ENCODE measurements around the gene SMC6. TPM values are rescaled to one million over a fixed set of nuclear protein-coding genes. Genes with fewer than 3 reads are reported as not detected.

Gene SMC6
- total and polyA plus RNA-seq, 2 experiments from 2014 or later, result 53.4 to 59.8 TPM

DNA sequence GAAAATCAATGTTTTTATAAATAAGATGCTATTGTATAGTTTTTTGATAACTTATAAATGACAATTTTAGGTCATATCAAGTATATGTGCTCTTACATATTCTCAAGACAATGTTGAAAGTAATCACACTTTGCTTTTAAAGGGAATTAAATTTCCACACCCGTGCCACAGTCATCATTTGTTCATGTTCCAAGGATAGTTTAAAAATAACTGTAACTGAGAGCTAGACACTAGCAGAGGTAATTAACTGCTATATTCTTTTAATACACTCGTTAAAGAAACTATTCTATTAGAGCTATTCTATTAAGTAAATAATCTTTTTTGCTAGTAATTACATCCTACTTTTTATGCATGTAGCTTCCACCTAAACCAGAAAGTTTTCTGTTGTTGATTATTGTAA is 18.3 kb upstream of the SMC6 start:
- Histone ChIP-seq H3F3A (replicated peaks; ENCODE audit: low read depth) (0 out of 2 replicates have a peak, but pooled peaks cover 3% of the 10 kb centered on the region), H3K4me1 (ENCODE audit: insufficient read depth) (no peaks in the 10 kb centered on the region), H4K20me1 (replicated peaks; ENCODE audit: insufficient read depth) (no peaks in the 10 kb centered on the region; the same call in 1 of the 2 replicates), H3K36me3 (ENCODE audit: insufficient read depth) (peaks cover 33% of the 10 kb centered on the region), H3K9me2 (ENCODE audit: insufficient read depth) (no peaks in the 10 kb centered on the region), H3K4me2 (no peak overlapping the region), H3K27ac (ENCODE audit: low read depth) (no peak overlapping the region), H2AFZ (no peak overlapping the region), H3K79me2 (replicated peaks; ENCODE audit: insufficient read depth) (no peaks in the 10 kb centered on the region), H3K4me3 (no peak overlapping the region), H3K27me3 (ENCODE audit: insufficient read depth) (no peaks in the 10 kb centered on the region)
- H3K4me3 Mint-ChIP-seq, result no peak overlapping the region
- H3K9me3 Mint-ChIP-seq, result no peaks in the 10 kb centered on the region
- ATAC-seq, result no peak
- no peak for DNase-seq (ENCODE audit: low spot score)
- peaks cover 35% of the 10 kb centered on the region; the same call in 2 of the 3 replicates for H3K36me3 Mint-ChIP-seq (ENCODE audit: low read depth)
- no peaks in the 10 kb centered on the region for H3K4me1 Mint-ChIP-seq
- TF ChIP-seq ZNF331 (CRISPR knock-in tag; IDR thresholded peaks at IDR 0.05; ENCODE audit: low read depth) (no peak), STAT1 (IDR thresholded peaks at IDR 0.05; ENCODE audit: unreplicated experiment) (no peak), POLR2AphosphoS5 (IDR thresholded peaks at IDR 0.05; ENCODE audit: low read depth) (no peak)
- H3K27me3 Mint-ChIP-seq (ENCODE audit: insufficient read depth, low read depth, poor library complexity), result no peaks in the 10 kb centered on the region
- H3K27ac Mint-ChIP-seq, result no peak overlapping the region

- no peak overlapping the region for H3K4me2 ChIP-seq
- H4K20me1 ChIP-seq (replicated peaks; ENCODE audit: insufficient read depth), result peaks cover 2% of the 10 kb centered on the region; the same call in 1 of the 2 replicates
- no peaks in the 10 kb centered on the region for H3K9me2 ChIP-seq (ENCODE audit: insufficient read depth)
- Mint-ChIP-seq H3K27me3 (ENCODE audit: insufficient read depth, low read depth, poor library complexity) (no peaks in the 10 kb centered on the region), H3K9me3 (no peaks in the 10 kb centered on the region), H3K36me3 (ENCODE audit: low read depth) (peaks cover 21% of the 10 kb centered on the region; the same call in 2 of the 3 replicates), H3K27ac (no peak overlapping the region), H3K4me1 (no peaks in the 10 kb centered on the region), H3K4me3 (no peak overlapping the region)
- H3K4me1 ChIP-seq (ENCODE audit: insufficient read depth), result no peaks in the 10 kb centered on the region
- H3K27me3 ChIP-seq (ENCODE audit: insufficient read depth), result no peaks in the 10 kb centered on the region
- H2AFZ ChIP-seq, result no peak overlapping the region
- no peaks in the 10 kb centered on the region for H3K79me2 ChIP-seq (replicated peaks; ENCODE audit: insufficient read depth)
- H3K4me3 ChIP-seq, result no peak overlapping the region
- H3F3A ChIP-seq (replicated peaks; ENCODE audit: low read depth), result no peaks in the 10 kb centered on the region
- H3K27ac ChIP-seq (ENCODE audit: low read depth), result no peak overlapping the region
- peaks cover 33% of the 10 kb centered on the region for H3K36me3 ChIP-seq (ENCODE audit: insufficient read depth)
- no peak for ATAC-seq
- no peak for DNase-seq (ENCODE audit: low spot score)
- TF ChIP-seq EZH2phosphoT487 (IDR thresholded peaks at IDR 0.05; ENCODE audit: unreplicated experiment) (no peak), ZNF462 (CRISPR knock-in tag; IDR thresholded peaks at IDR 0.05) (no peak), CREB1 (CRISPR knock-in tag; IDR thresholded peaks at IDR 0.05; ENCODE audit: low read depth) (no peak), REST (IDR thresholded peaks at IDR 0.05; ENCODE audit: unreplicated experiment) (no peak), EZH2 (IDR thresholded peaks at IDR 0.05; ENCODE audit: low read depth, unreplicated experiment) (no peak), POLR2AphosphoS5 (IDR thresholded peaks at IDR 0.05; ENCODE audit: low read depth) (no peak), ZNF331 (CRISPR knock-in tag; IDR thresholded peaks at IDR 0.05; ENCODE audit: low read depth) (no peak), NANOG (IDR thresholded peaks at IDR 0.05; ENCODE audit: borderline replicate concordance) (no peak), STAT1 (IDR thresholded peaks at IDR 0.05; ENCODE audit: unreplicated experiment) (no peak), ZNF114 (CRISPR knock-in tag; IDR thresholded peaks at IDR 0.05) (no peak)
- TF ChIP-seq, protein P1, sequence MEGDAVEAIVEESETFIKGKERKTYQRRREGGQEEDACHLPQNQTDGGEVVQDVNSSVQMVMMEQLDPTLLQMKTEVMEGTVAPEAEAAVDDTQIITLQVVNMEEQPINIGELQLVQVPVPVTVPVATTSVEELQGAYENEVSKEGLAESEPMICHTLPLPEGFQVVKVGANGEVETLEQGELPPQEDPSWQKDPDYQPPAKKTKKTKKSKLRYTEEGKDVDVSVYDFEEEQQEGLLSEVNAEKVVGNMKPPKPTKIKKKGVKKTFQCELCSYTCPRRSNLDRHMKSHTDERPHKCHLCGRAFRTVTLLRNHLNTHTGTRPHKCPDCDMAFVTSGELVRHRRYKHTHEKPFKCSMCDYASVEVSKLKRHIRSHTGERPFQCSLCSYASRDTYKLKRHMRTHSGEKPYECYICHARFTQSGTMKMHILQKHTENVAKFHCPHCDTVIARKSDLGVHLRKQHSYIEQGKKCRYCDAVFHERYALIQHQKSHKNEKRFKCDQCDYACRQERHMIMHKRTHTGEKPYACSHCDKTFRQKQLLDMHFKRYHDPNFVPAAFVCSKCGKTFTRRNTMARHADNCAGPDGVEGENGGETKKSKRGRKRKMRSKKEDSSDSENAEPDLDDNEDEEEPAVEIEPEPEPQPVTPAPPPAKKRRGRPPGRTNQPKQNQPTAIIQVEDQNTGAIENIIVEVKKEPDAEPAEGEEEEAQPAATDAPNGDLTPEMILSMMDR (conservative IDR thresholded peaks at IDR 0.05; ENCODE audit: low read depth in 2 of 2), result no peak
Observed at GRCh38 chr2:17768894-17769293, 15.3 kb upstream of the SMC6 start.
